SK-N-MC (cell line): ENCODE measurements around the gene THAP7.

Source experiments
- FOXP2 ChIP-seq: optimal IDR thresholded peaks from 2 replicates; pipeline ENCODE3; 2011; ENCODE audit warnings: mild to moderate bottlenecking, moderate library complexity; ENCODE audit not compliant: insufficient read depth; ENCODE audit errors: extremely low read length, control extremely low read depth
- POLR2AphosphoS5 ChIP-seq: IDR thresholded peaks from 2 replicates; pipeline ENCODE4 v1.6.1; 2012; ENCODE audit warnings: mild to moderate bottlenecking, low read depth, low read length, borderline replicate concordance

- TF ChIP-seq POLR2AphosphoS5 (no peak), FOXP2 (no peak)
These were observed 22.6 kb downstream of the THAP7 start for GRCh38 chr22:20979243-20979809.
